ENCODE measurements around the gene UBE2Q1.

The UBE2Q1 gene

DNA sequence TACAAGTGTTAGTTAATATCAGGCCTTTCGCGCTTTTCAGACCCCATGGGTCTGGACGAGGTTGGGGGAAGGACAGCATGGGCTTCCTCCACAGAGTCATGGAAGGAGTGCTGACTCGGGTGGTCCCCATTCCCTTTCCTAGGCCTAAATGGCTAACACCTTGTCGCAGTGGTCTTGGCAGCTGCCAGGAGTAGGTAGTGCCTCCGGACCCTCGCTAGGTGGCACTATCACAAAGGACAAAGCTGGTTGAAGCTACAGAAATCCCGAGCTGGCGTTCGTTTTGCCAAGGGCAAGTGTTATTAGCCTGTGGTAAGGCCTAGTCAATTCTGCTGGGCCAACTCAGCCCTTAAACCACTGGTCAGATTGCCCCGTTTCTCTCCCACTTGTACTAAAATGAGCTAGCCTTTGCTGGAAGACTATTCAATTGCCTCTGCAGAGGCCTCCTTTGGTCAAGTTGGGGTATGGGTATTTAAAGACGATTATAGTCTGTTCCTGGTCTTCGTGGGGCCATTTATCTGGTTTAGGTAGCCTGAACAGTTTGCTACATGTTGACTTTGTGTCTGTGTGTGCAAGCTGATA is 1.1 kb upstream of the UBE2Q1 start:
- TF ChIP-seq, protein P1, sequence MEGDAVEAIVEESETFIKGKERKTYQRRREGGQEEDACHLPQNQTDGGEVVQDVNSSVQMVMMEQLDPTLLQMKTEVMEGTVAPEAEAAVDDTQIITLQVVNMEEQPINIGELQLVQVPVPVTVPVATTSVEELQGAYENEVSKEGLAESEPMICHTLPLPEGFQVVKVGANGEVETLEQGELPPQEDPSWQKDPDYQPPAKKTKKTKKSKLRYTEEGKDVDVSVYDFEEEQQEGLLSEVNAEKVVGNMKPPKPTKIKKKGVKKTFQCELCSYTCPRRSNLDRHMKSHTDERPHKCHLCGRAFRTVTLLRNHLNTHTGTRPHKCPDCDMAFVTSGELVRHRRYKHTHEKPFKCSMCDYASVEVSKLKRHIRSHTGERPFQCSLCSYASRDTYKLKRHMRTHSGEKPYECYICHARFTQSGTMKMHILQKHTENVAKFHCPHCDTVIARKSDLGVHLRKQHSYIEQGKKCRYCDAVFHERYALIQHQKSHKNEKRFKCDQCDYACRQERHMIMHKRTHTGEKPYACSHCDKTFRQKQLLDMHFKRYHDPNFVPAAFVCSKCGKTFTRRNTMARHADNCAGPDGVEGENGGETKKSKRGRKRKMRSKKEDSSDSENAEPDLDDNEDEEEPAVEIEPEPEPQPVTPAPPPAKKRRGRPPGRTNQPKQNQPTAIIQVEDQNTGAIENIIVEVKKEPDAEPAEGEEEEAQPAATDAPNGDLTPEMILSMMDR (IDR thresholded peaks at IDR 0.05; ENCODE audit: low read depth, low read length): peak; percentile 100
- no peaks in the 10 kb centered on the region for H3K27me3 ChIP-seq (ENCODE audit: insufficient read depth, low read depth, severe bottlenecking)
- peak; percentile 99 for DNase-seq
- H3K27ac ChIP-seq: peak overlapping the region; percentile 83
- H3K36me3 ChIP-seq: peaks cover 26% of the 10 kb centered on the region
- H3K9me3 ChIP-seq (ENCODE audit: severe bottlenecking): no peaks in the 10 kb centered on the region
- H3K4me3 ChIP-seq (ENCODE audit: low read depth, low read length): peak overlapping the region; percentile 69

DNA sequence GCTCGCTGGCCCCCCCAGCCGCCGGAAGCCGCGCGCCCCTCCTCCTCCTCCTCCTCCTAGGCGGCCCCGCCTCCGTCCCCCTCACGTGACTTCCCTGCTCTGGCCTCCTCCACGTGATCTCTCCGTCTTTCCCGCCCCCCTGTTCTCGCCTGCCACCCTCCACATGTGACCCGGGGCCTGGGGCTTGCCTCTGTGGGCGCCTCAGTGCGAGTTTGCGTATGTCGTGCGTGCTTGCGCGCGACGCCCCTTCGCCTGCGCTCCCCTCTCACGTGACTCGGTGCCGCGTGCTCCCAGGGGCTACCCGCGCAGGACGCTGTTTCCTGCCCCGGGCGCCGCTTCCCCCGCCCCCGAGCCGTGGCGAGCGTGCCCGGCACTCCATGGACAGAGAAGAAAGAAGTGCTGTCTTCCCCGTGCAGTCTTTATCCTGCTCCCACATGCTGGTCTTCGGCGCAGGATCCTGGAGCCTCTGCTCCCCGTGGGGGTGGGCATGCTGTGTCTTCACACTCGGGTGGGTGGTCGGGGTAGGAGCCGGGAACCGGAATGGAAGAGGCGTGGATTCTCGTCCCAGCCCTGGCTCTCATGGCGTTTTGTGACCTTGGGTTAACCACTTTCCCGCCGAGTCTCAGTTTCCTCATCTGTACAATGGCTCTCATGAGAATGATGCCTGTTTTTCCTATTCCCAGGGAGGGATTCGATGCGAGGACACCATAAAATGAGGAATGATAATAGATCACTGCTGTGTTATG is 431 bp upstream of the UBE2Q1 start:
- Histone ChIP-seq H3K9me3 (ENCODE audit: severe bottlenecking) (no peaks in the 10 kb centered on the region), H3K4me3 (ENCODE audit: low read depth, low read length) (peak overlapping the region; percentile 69), H3K27ac (peak overlapping the region; percentile 83), H3K27me3 (ENCODE audit: insufficient read depth, low read depth, severe bottlenecking) (no peaks in the 10 kb centered on the region), H3K36me3 (peaks cover 33% of the 10 kb centered on the region)
- DNase-seq: peak; percentile 100
- TF ChIP-seq, protein P1 (IDR thresholded peaks at IDR 0.05; ENCODE audit: low read depth, low read length): 0 out of 2 replicates have a peak, but pooled peaks have one; percentile 14

DNA sequence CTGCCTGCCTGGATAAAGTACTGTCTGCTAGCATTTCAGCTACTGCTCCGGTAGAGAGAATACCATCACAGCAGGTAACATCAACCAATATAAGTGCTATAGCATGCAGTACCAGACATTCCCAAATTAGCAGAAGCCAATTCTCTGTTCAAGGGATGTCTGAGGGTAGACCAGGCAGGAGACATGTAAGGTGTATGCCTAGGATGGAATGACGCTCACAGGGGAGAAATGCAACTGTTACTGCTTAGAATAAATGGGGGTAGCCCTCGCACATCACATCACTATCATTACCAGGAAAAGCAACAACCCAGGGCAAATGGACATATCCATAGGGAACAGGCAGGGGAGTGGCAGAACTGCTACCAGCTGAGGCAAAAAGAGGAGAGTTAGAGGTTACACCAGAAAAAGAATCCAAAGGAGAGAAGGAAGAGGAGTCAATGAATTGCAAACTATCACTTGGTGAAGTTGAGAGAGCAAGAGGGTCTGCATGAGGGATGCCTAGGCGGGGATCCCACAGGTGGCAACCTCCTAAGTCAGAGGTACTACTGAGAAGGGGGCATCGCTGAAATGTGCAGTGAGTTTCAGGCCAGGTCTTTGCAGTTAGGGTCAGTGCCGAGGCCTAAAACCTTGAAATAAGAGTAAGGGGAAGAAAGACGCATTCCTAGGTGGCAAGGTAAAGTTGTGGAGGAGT is 1.1 kb downstream of the UBE2Q1 start:
- no peaks in the 10 kb centered on the region for H3K9me3 ChIP-seq (ENCODE audit: severe bottlenecking)
- TF ChIP-seq, protein P1 (IDR thresholded peaks at IDR 0.05; ENCODE audit: low read depth, low read length): no peak
- no peaks in the 10 kb centered on the region for H3K27me3 ChIP-seq (ENCODE audit: insufficient read depth, low read depth, severe bottlenecking)
- peak overlapping the region; percentile 68 for H3K27ac ChIP-seq
- peak overlapping the region; percentile 84 for H3K4me3 ChIP-seq (ENCODE audit: low read depth, low read length)
- DNase-seq: no peak
- peaks cover 48% of the 10 kb centered on the region for H3K36me3 ChIP-seq

DNA sequence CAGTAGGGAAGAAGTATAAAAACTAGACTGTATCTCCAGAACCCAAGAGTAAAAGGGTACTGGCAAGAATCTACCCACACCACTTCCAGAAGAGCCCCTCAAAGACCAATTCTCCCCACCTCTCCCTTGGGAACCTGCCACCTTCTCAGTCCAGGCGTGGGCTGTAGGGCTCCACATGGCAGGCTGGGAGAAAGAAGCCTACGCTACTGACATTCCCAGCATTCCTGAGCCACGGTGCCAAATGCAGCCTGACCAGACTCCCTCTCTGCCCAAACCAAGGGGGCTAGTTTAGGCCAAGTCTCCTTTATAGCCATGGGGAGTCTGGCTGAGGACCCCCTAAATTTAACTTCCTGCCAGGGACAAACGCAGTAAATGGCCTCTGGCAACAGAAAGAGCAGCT is 2.0 kb downstream of the UBE2Q1 start:
- TF ChIP-seq, protein P1 (IDR thresholded peaks at IDR 0.05; ENCODE audit: low read depth, low read length): no peak
- DNase-seq: no peak
- Histone ChIP-seq H3K9me3 (ENCODE audit: severe bottlenecking) (no peaks in the 10 kb centered on the region), H3K4me3 (ENCODE audit: low read depth, low read length) (no peak overlapping the region), H3K27me3 (ENCODE audit: insufficient read depth, low read depth, severe bottlenecking) (no peaks in the 10 kb centered on the region), H3K36me3 (peaks cover 57% of the 10 kb centered on the region), H3K27ac (no peak overlapping the region)

DNA sequence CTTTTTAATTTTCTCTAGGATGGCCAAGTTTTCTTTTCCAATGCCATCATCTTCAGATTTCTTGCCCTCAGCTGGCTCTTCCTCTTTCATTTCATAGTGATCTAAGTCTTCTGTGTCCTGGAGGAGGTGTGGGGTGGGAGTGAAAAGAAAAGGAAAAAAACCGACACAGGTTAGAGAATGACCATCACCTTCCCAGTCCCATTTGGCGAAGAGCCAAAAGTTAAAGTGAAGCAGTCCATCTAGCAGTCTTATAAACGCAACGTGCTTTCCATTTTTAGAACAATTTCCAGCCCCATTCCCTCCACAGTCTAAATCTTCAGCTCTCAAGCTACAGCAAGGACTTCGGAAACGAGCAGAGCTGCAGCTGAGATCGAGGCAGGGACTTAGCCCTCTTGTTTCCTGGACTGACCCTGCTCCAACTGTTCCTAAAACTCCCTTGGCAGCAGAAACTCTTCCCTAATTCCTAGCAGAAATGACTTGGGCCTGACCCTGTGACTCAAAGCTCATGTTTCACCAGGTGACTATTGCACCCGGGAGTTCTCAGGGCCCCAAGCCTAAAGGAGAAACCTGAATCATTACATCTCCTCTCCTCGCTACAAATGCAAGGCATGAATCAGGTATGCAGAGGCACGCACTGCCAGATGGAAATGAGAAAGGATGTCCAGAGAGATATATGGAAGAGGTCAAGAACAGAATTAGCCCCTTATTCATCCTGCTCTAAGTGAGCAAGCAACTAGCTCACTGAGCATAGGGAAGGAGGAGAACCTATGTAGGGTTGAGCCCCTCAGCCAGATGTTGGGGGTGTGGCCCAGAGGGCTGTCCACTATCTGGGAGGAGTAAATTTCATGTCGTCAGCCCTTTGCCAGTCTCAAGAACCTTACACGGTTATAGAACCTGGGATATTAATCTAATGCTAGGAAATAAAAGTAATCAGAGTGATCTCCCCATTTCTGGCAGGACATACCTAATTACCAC is 5.1 kb downstream of the UBE2Q1 start:
- Histone ChIP-seq H3K36me3 (peaks cover 87% of the 10 kb centered on the region), H3K4me3 (ENCODE audit: low read depth, low read length) (no peak overlapping the region), H3K9me3 (ENCODE audit: severe bottlenecking) (no peaks in the 10 kb centered on the region), H3K27ac (no peak overlapping the region), H3K27me3 (ENCODE audit: insufficient read depth, low read depth, severe bottlenecking) (no peaks in the 10 kb centered on the region)
- TF ChIP-seq, protein P1 (IDR thresholded peaks at IDR 0.05; ENCODE audit: low read depth, low read length): no peak
- DNase-seq: no peak
